GM23338 (cell line): ENCODE data around the gene CXCL12.

Experiments used
- STAT1 ChIP-seq: IDR thresholded peaks from one replicate; pipeline ENCODE4 v1.6.1; 2016; ENCODE audit warnings: antibody characterized with exemption; ENCODE audit not compliant: unreplicated experiment
- TF ChIP-seq, protein P1 (sequence below), 2 experiments: fragments of 200-600 bp in 1 of 2; sonication (generic) in 1 of 2; conservative IDR thresholded peaks; 2 replicates each; pipeline versions ENCODE4 v1.5.1 to v1.6.1; 2016 to 2017; ENCODE audit warnings: antibody characterized with exemption in 2 of 2, low read depth in 2 of 2, mild to moderate bottlenecking in 2 of 2, moderate library complexity in 1 of 2
- TF ChIP-seq, protein P2 (sequence below): IDR thresholded peaks from 2 replicates; pipeline ENCODE4 v1.6.1; 2016; ENCODE audit warnings: antibody characterized with exemption

DNA sequence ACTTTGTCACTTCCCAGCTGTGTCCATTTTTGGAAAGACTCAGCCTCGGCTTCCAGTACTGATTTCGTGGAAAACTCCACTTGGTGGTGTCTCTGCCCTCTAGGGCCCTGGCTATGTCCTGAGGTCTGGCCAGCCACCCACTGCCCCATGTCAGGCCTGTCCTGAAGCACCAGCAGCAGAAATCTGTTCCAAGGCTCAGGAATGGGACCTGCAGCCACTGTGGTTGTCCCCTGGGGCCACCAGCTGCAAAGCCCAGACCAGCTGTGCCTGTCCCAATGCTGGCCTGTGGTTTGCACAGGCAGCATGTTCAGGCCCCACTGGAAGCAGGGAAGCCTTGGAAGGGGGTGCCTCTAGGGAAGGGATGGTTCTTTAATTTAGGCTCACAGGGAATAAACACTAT is 21.2 kb downstream of the CXCL12 start:
- TF ChIP-seq, protein P1, sequence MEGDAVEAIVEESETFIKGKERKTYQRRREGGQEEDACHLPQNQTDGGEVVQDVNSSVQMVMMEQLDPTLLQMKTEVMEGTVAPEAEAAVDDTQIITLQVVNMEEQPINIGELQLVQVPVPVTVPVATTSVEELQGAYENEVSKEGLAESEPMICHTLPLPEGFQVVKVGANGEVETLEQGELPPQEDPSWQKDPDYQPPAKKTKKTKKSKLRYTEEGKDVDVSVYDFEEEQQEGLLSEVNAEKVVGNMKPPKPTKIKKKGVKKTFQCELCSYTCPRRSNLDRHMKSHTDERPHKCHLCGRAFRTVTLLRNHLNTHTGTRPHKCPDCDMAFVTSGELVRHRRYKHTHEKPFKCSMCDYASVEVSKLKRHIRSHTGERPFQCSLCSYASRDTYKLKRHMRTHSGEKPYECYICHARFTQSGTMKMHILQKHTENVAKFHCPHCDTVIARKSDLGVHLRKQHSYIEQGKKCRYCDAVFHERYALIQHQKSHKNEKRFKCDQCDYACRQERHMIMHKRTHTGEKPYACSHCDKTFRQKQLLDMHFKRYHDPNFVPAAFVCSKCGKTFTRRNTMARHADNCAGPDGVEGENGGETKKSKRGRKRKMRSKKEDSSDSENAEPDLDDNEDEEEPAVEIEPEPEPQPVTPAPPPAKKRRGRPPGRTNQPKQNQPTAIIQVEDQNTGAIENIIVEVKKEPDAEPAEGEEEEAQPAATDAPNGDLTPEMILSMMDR (conservative IDR thresholded peaks at IDR 0.05; ENCODE audit: low read depth in 2 of 2): no peak
- TF ChIP-seq STAT1: no peak
- TF ChIP-seq, protein P2, sequence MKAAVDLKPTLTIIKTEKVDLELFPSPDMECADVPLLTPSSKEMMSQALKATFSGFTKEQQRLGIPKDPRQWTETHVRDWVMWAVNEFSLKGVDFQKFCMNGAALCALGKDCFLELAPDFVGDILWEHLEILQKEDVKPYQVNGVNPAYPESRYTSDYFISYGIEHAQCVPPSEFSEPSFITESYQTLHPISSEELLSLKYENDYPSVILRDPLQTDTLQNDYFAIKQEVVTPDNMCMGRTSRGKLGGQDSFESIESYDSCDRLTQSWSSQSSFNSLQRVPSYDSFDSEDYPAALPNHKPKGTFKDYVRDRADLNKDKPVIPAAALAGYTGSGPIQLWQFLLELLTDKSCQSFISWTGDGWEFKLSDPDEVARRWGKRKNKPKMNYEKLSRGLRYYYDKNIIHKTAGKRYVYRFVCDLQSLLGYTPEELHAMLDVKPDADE: no peak
